OCI-LY1 (cell line): ENCODE measurements around the gene TCP1.
A peak's percentile ranks its signal among the peaks of the same experiment; 100 is the strongest.

Experiments
- H2AFZ ChIP-seq: fragments of 200-600 bp; sonication (generic), shearing (Covaris generic); 2 replicates; pipeline ENCODE4 v1.6.0; 2014; ENCODE audit warnings: antibody characterized with exemption, mild to moderate bottlenecking, low read length
- H3F3A ChIP-seq: fragments of 200-600 bp; sonication (generic), shearing (Covaris generic); 2 replicates; pipeline ENCODE4 v1.6.0; 2014; ENCODE audit warnings: mild to moderate bottlenecking, antibody characterized with exemption, low read length, moderate library complexity; ENCODE audit not compliant: insufficient read depth
- H3K27ac ChIP-seq: fragments of 200-600 bp; sonication (generic); 2 replicates; pipeline ENCODE4 v1.5.1; 2014; ENCODE audit warnings: low read length, mixed run types, mild to moderate bottlenecking, low read depth; ENCODE audit not compliant: poor library complexity, severe bottlenecking
- H3K27me3 ChIP-seq: fragments of 200-600 bp; sonication (generic); 2 replicates; pipeline ENCODE4 v1.6.0; 2014; ENCODE audit warnings: antibody characterized with exemption, mild to moderate bottlenecking, low read length, moderate library complexity; ENCODE audit not compliant: insufficient read depth
- H3K36me3 ChIP-seq: fragments of 200-600 bp; sonication (generic); 2 replicates; pipeline ENCODE4 v1.6.1; 2014; ENCODE audit warnings: mild to moderate bottlenecking, antibody characterized with exemption, low read length, moderate library complexity, mixed read lengths; ENCODE audit not compliant: insufficient read depth
- H3K4me1 ChIP-seq: fragments of 200-600 bp; sonication (generic); 2 replicates; pipeline ENCODE4 v1.5.1; 2014; ENCODE audit warnings: mild to moderate bottlenecking, low read length, moderate library complexity; ENCODE audit not compliant: insufficient read depth, severe bottlenecking
- H3K4me2 ChIP-seq: fragments of 200-600 bp; sonication (generic), shearing (Covaris generic); 2 replicates; pipeline ENCODE4 v1.6.1; 2014; ENCODE audit warnings: low read length
- H3K4me3 ChIP-seq: fragments of 200-600 bp; sonication (generic); 2 replicates; pipeline ENCODE4 v1.5.1; 2014; ENCODE audit warnings: low read length, low read depth, mild to moderate bottlenecking, mixed read lengths; ENCODE audit not compliant: poor library complexity, severe bottlenecking
- H3K79me2 ChIP-seq: fragments of 200-600 bp; shearing (Covaris generic); 2 replicates; pipeline ENCODE4 v1.6.1; 2016; ENCODE audit warnings: mixed run types, low read length, mixed read lengths; ENCODE audit not compliant: insufficient read depth
- H3K9ac ChIP-seq: fragments of 200-600 bp; sonication (generic), shearing (Covaris generic); 2 replicates; pipeline ENCODE4 v1.6.1; 2014; ENCODE audit warnings: mild to moderate bottlenecking, low read length, mixed read lengths
- H3K9me2 ChIP-seq: fragments of 200-600 bp; sonication (generic), shearing (Covaris generic); 2 replicates; pipeline ENCODE4 v1.6.1; 2014; ENCODE audit warnings: low read depth, mild to moderate bottlenecking, low read length, mixed read lengths
- H3K9me3 ChIP-seq: fragments of 200-600 bp; shearing (Covaris generic); 2 replicates; pipeline ENCODE4 v1.6.1; 2014; ENCODE audit warnings: low read length, mixed read lengths
- H4K20me1 ChIP-seq: fragments of 200-600 bp; sonication (generic), shearing (Covaris generic); 2 replicates; pipeline ENCODE4 v1.6.0; 2016; ENCODE audit warnings: mild to moderate bottlenecking, low read length; ENCODE audit not compliant: insufficient read depth
- CTCF ChIP-seq: fragments of 200-600 bp; sonication (generic), shearing (Covaris generic); IDR thresholded peaks from 2 replicates; pipeline ENCODE4 v1.5.1; 2017; ENCODE audit warnings: mild to moderate bottlenecking, antibody characterized with exemption, low read length, moderate library complexity, mixed read lengths
- EZH2 ChIP-seq: fragments of 200-600 bp; sonication (generic), shearing (Covaris generic); IDR thresholded peaks from 2 replicates; pipeline ENCODE4 v1.8.0; 2017; ENCODE audit warnings: borderline replicate concordance, mixed run types, mild to moderate bottlenecking, antibody characterized with exemption, low read length, moderate library complexity, mixed read lengths

TCP1 gene

GRCh38 chr6:159789377-159790148, at the start of gene TCP1:
Gene TCP1, minus strand, starts transcription at chr6:159789602. Its CDS starts 134 bp downstream, at chr6:159789468.
- Histone ChIP-seq H3K9me2 (no peaks in the 10 kb centered on the region), H3K4me3 (peak within 1 kb of the TSS; percentile 73), H3K27me3 (no peaks in the 10 kb centered on the region), H3K9ac (peak within 1 kb of the TSS; percentile 85), H4K20me1 (no peaks in the 10 kb centered on the region), H3K27ac (peak within 1 kb of the TSS; percentile 77), H3K4me2 (peak within 1 kb of the TSS; percentile 89), H2AFZ (no peak within 1 kb of the TSS), H3F3A (no peaks in the 10 kb centered on the region), H3K4me1 (peaks cover 29% of the 10 kb centered on the region), H3K79me2 (peaks cover 64% of the 10 kb centered on the region), H3K36me3 (peaks cover 67% of the 10 kb centered on the region), H3K9me3 (no peaks in the 10 kb centered on the region)
- TF ChIP-seq CTCF (no peak), EZH2 (no peak)

- TF ChIP-seq CTCF (no peak), EZH2 (no peak)
These were observed 48.8 kb upstream of the TCP1 start for GRCh38 chr6:159838020-159838744.

GRCh38 chr6:159837511-159837910, 48.1 kb upstream of the TCP1 start:
- no peak for TF ChIP-seq CTCF
- TF ChIP-seq EZH2: no peak
- H3K9ac ChIP-seq: no peak overlapping the region
- H3K4me1 ChIP-seq: no peaks in the 10 kb centered on the region
- no peaks in the 10 kb centered on the region for H4K20me1 ChIP-seq
- no peaks in the 10 kb centered on the region for H3K79me2 ChIP-seq
- H3K4me2 ChIP-seq: no peak overlapping the region
- no peak overlapping the region for H3K27ac ChIP-seq
- no peak overlapping the region for H3K4me3 ChIP-seq
- no peaks in the 10 kb centered on the region for H3F3A ChIP-seq
- H3K36me3 ChIP-seq: no peaks in the 10 kb centered on the region
- H3K9me3 ChIP-seq: no peaks in the 10 kb centered on the region
- H3K9me2 ChIP-seq: no peaks in the 10 kb centered on the region
- no peak overlapping the region for H2AFZ ChIP-seq
- 0 out of 2 replicates have a peak, but pooled peaks cover 4% of the 10 kb centered on the region for H3K27me3 ChIP-seq

More at GRCh38 chr6:159838020-159838744, 48.8 kb upstream of the TCP1 start:
- Histone ChIP-seq H2AFZ (no peak overlapping the region), H3F3A (no peaks in the 10 kb centered on the region), H3K9ac (no peak overlapping the region), H3K79me2 (no peaks in the 10 kb centered on the region), H4K20me1 (no peaks in the 10 kb centered on the region), H3K9me3 (no peaks in the 10 kb centered on the region), H3K36me3 (no peaks in the 10 kb centered on the region), H3K9me2 (no peaks in the 10 kb centered on the region), H3K4me1 (no peaks in the 10 kb centered on the region), H3K4me2 (no peak overlapping the region), H3K27me3 (0 out of 2 replicates have a peak, but pooled peaks cover 4% of the 10 kb centered on the region), H3K4me3 (no peak overlapping the region), H3K27ac (no peak overlapping the region)
